Astrocyte (in vitro differentiated cells and primary cell): Measurements from ENCODE around the gene SCAF8.

Experiments used
- EZH2 ChIP-seq: IDR thresholded peaks from 2 replicates; pipeline ENCODE4 v1.6.1; 2012; ENCODE audit warnings: mild to moderate bottlenecking, low read length, inconsistent platforms; ENCODE audit not compliant: insufficient read depth
- TF ChIP-seq, protein P1 (sequence below): IDR thresholded peaks from 2 replicates; pipeline ENCODE4 v1.5.1; 2011; ENCODE audit warnings: low read depth, mild to moderate bottlenecking, inconsistent platforms, low read length, moderate library complexity; ENCODE audit not compliant: insufficient read depth

DNA sequence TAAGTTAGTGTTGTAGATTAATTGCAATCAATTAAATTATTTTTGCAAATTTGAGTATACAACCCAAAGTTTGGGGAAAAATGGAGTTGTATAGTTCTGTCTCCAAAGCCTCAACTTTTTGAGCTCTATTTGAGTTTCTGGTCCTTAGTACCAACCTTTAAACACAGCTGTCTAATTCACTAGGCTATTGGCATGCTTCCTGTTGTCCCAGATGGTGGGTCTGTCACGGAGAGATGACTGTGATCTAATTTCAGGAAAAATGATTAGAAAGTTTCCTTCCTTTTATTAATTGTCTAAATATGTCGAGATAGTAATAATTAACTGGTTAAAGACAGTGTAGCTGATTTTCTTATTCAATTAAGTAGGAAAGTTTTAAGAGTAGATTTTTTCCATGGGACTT lies 109.6 kb downstream of the SCAF8 start:
- TF ChIP-seq, protein P1, sequence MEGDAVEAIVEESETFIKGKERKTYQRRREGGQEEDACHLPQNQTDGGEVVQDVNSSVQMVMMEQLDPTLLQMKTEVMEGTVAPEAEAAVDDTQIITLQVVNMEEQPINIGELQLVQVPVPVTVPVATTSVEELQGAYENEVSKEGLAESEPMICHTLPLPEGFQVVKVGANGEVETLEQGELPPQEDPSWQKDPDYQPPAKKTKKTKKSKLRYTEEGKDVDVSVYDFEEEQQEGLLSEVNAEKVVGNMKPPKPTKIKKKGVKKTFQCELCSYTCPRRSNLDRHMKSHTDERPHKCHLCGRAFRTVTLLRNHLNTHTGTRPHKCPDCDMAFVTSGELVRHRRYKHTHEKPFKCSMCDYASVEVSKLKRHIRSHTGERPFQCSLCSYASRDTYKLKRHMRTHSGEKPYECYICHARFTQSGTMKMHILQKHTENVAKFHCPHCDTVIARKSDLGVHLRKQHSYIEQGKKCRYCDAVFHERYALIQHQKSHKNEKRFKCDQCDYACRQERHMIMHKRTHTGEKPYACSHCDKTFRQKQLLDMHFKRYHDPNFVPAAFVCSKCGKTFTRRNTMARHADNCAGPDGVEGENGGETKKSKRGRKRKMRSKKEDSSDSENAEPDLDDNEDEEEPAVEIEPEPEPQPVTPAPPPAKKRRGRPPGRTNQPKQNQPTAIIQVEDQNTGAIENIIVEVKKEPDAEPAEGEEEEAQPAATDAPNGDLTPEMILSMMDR, result no peak
- no peak for TF ChIP-seq EZH2
